A549 (cell line): Measurements from ENCODE around the gene TUBA3C. TPM values are rescaled to one million over a fixed set of nuclear protein-coding genes. Genes with fewer than 3 reads are reported as not detected.

Experiments
- ATAC-seq, 2 experiments: fragments of 200-7000 bp in 1 of 2; fragments of >200 bp in 1 of 2; cut with Nextera tagmentation in 1 of 2; cut with Tn5 transposase in 1 of 2; 3 replicates each; pipeline versions ENCODE4 v1.8.0 to v1.9.1; 2018 to 2020; ENCODE audit warnings: mild to moderate bottlenecking in 1 of 2, moderate library complexity in 1 of 2
- CTCF ChIA-PET: fragments of 300-600 bp; sonication (Branson Sonifier 250); formaldehyde crosslinking; extraction: SDS; loops from one replicate; lab custom pipeline; 2021; ENCODE audit warnings: antibody characterized with exemption, inconsistent platforms; lab: Yijun Ruan, JAX
- POLR2A ChIA-PET: fragments of 350-600 bp; formaldehyde crosslinking; extraction: SDS; loops from one replicate; lab custom pipeline; 2021; ENCODE audit warnings: antibody characterized with exemption, inconsistent platforms; lab: Yijun Ruan, JAX
- DNase-seq, 2 experiments: peaks; one replicate each; pipeline versions ENCODE4 v3.0.0 to v3.0.0-alpha.2; 2011 to 2016; ENCODE audit warnings: low read depth in 1 of 2, low spot score in 1 of 2
- FAIRE-seq: peaks from 2 replicates; lab custom pipeline; 2011; peaks lifted over from hg19 to GRCh38; lab: Jason Lieb, UNC
- H3K27ac ChIP-seq, 2 experiments: fragments of >200 bp; sonication (Bioruptor Twin); formaldehyde crosslinking; 3 replicates each; pipeline ENCODE4 v1.5.1; 2016 to 2017
- H3K4me1 ChIP-seq: fragments of >200 bp; sonication (Bioruptor Twin); formaldehyde crosslinking; 3 replicates; pipeline ENCODE4 v1.6.1; 2016
- H3K4me2 ChIP-seq: fragments of >200 bp; sonication (Bioruptor Twin); formaldehyde crosslinking; 3 replicates; pipeline ENCODE4 v1.6.1; 2016
- H3K4me3 ChIP-seq: fragments of >200 bp; sonication (Bioruptor Twin); formaldehyde crosslinking; 3 replicates; pipeline ENCODE4 v1.5.1; 2016
- H3K9me3 ChIP-seq: fragments of >200 bp; sonication (Bioruptor Twin); formaldehyde crosslinking; 3 replicates; pipeline ENCODE4 v1.6.1; 2016
- BHLHE40 ChIP-seq: IDR thresholded peaks from 2 replicates; pipeline ENCODE4 v1.6.1; 2012; ENCODE audit warnings: low read depth, low read length, inconsistent platforms
- CEBPB ChIP-seq, 2 experiments: fragments of >200 bp in 1 of 2; sonication (Bioruptor Twin) in 1 of 2; formaldehyde crosslinking in 1 of 2; IDR thresholded peaks; 2 replicates each; pipeline ENCODE4 v1.6.1; 2012 to 2016
- CHD4 ChIP-seq: fragments of 200-600 bp; sonication (generic); IDR thresholded peaks from 2 replicates; pipeline ENCODE4 v1.6.1; 2016; ENCODE audit warnings: antibody characterized with exemption, mild to moderate bottlenecking, borderline replicate concordance
- EHMT2 ChIP-seq: fragments of 200-600 bp; sonication (generic); IDR thresholded peaks from 2 replicates; pipeline ENCODE4 v1.6.1; 2016; ENCODE audit warnings: antibody characterized with exemption, low read depth, mild to moderate bottlenecking, moderate library complexity
- FOSL2 ChIP-seq, 2 experiments: fragments of 450-650 bp in 1 of 2; fragments of >200 bp in 1 of 2; sonication (Bioruptor Twin) in 1 of 2; formaldehyde crosslinking; IDR thresholded peaks; 2 replicates each; pipeline versions ENCODE4 v1.5.0 to v1.6.1; 2016 to 2020; ENCODE audit warnings: mild to moderate bottlenecking in 1 of 2, moderate library complexity in 1 of 2
- GATA3 ChIP-seq: IDR thresholded peaks from 2 replicates; pipeline ENCODE4 v1.6.1; 2012; ENCODE audit warnings: borderline replicate concordance
- HDAC2 ChIP-seq: fragments of 200-600 bp; sonication (generic); IDR thresholded peaks from 2 replicates; pipeline ENCODE4 v1.6.1; 2016
- HEYL ChIP-seq: fragments of 250-450 bp; sonication (Bioruptor Pico); IDR thresholded peaks from 2 replicates; pipeline ENCODE4 v1.8.0; 2021; ENCODE audit warnings: mild to moderate bottlenecking, moderate library complexity
- HOXB13 ChIP-seq: fragments of 250-450 bp; sonication (Bioruptor Pico); IDR thresholded peaks from 2 replicates; pipeline ENCODE4 v1.5.0; 2020; ENCODE audit warnings: low read depth, mild to moderate bottlenecking, moderate library complexity
- JUN ChIP-seq, 2 experiments: fragments of >200 bp; sonication (Bioruptor Twin); formaldehyde crosslinking; IDR thresholded peaks; 2 replicates in 1 of 2; 3 replicates in 1 of 2; pipeline ENCODE4 v1.6.1; 2016 to 2017
- MAZ ChIP-seq: fragments of 150-350 bp; IDR thresholded peaks from 2 replicates; pipeline ENCODE4 v1.6.1; 2014; ENCODE audit warnings: antibody characterized with exemption, low read depth, low read length, borderline replicate concordance
- NPAS2 ChIP-seq: fragments of 250-450 bp; sonication (Bioruptor Pico); IDR thresholded peaks from 2 replicates; pipeline ENCODE4 v1.8.0; 2022; ENCODE audit warnings: mild to moderate bottlenecking, moderate library complexity, borderline replicate concordance
- PHF8 ChIP-seq: fragments of 200-600 bp; sonication (generic); IDR thresholded peaks from 2 replicates; pipeline ENCODE4 v1.6.1; 2016; ENCODE audit warnings: low read depth, mild to moderate bottlenecking, antibody characterized with exemption, moderate library complexity, borderline replicate concordance
- RAD21 ChIP-seq, 2 experiments: fragments of >200 bp in 1 of 2; sonication (Bioruptor Twin) in 1 of 2; formaldehyde crosslinking in 1 of 2; IDR thresholded peaks in 1 of 2; conservative IDR thresholded peaks in 1 of 2; 2 replicates in 1 of 2; 3 replicates in 1 of 2; pipeline ENCODE4 v1.6.1; 2012 to 2018; ENCODE audit warnings: inconsistent platforms in 1 of 2
- RFX5 ChIP-seq: fragments of 450-650 bp; IDR thresholded peaks from 2 replicates; pipeline ENCODE4 v1.7.1; 2014; ENCODE audit warnings: antibody characterized with exemption, mild to moderate bottlenecking, moderate library complexity
- RNF2 ChIP-seq: fragments of 200-600 bp; sonication (generic); IDR thresholded peaks from 2 replicates; pipeline ENCODE4 v1.6.1; 2016; ENCODE audit warnings: low read depth, mild to moderate bottlenecking, antibody characterized with exemption, moderate library complexity, borderline replicate concordance
- SREBF2 ChIP-seq: fragments of 450-650 bp; IDR thresholded peaks from 2 replicates; pipeline ENCODE4 v1.6.1; 2014; ENCODE audit warnings: mild to moderate bottlenecking, moderate library complexity
- TFCP2L1 ChIP-seq: fragments of 250-450 bp; sonication (Bioruptor Pico); IDR thresholded peaks from 2 replicates; pipeline ENCODE4 v1.5.0; 2021; ENCODE audit warnings: mild to moderate bottlenecking
- ZFP36 ChIP-seq: fragments of 450-650 bp; IDR thresholded peaks from 2 replicates; pipeline ENCODE4 v1.6.1; 2014; ENCODE audit warnings: borderline replicate concordance; ENCODE audit not compliant: partially characterized antibody
- ZNF302 ChIP-seq: fragments of 250-450 bp; sonication (Bioruptor Pico); IDR thresholded peaks from 2 replicates; pipeline ENCODE4 v1.9.0; 2021; ENCODE audit warnings: inconsistent platforms, mild to moderate bottlenecking, moderate library complexity
- ZSCAN20 ChIP-seq: fragments of 250-450 bp; sonication (Bioruptor Pico); IDR thresholded peaks from 2 replicates; pipeline ENCODE4 v1.8.0; 2022; ENCODE audit warnings: mild to moderate bottlenecking, moderate library complexity
- WGBS: methylation state at CpG from one replicate; pipeline ENCODE4 v1.1.6; 2017; ENCODE audit errors: missing lambda C conversion rate; 5-methylcytosine and 5-hydroxymethylcytosine counted together
- polyA plus RNA-seq, 4 experiments: library from polyadenylated mRNA; depleted of rRNA in 3 of 4; stranded (reverse); fragments of >200 nt; fragmentation: RNase III in 1 of 4; extraction: RNeasy Plus Mini Kit Qiagen cat#74134 plus additional on column Dnase treatment in 1 of 4; gene quantifications; 2 replicates in 3 of 4; 3 replicates in 1 of 4; pipeline ENCODE4 v1.2.3, GENCODE V29; 2011 to 2017
- TF ChIP-seq, protein P1 (sequence below): fragments of 250-450 bp; sonication (Bioruptor Pico); IDR thresholded peaks from 2 replicates; pipeline ENCODE4 v1.5.0; 2020; ENCODE audit warnings: low read depth, mild to moderate bottlenecking, moderate library complexity
- TF ChIP-seq, protein P2 (sequence below): IDR thresholded peaks from 2 replicates; pipeline ENCODE4 v1.6.1; 2012; ENCODE audit warnings: low read depth, borderline replicate concordance
- TF ChIP-seq, protein P3 (sequence below): fragments of 150-350 bp; IDR thresholded peaks from 2 replicates; pipeline ENCODE4 v1.6.1; 2014; ENCODE audit warnings: low read depth, mild to moderate bottlenecking, low read length
- TF ChIP-seq, protein P4 (sequence below): IDR thresholded peaks from 2 replicates; pipeline ENCODE4 v1.6.1; 2012
- TF ChIP-seq, protein P5 (sequence below): fragments of 250-450 bp; sonication (Bioruptor Pico); IDR thresholded peaks from 2 replicates; pipeline ENCODE4 v1.5.0; 2021; ENCODE audit warnings: mild to moderate bottlenecking, moderate library complexity, borderline replicate concordance

The TUBA3C gene
- polyA plus RNA-seq, 2 of the 4 experiments (the other 2 are of a cell fraction), result not detected

DNA sequence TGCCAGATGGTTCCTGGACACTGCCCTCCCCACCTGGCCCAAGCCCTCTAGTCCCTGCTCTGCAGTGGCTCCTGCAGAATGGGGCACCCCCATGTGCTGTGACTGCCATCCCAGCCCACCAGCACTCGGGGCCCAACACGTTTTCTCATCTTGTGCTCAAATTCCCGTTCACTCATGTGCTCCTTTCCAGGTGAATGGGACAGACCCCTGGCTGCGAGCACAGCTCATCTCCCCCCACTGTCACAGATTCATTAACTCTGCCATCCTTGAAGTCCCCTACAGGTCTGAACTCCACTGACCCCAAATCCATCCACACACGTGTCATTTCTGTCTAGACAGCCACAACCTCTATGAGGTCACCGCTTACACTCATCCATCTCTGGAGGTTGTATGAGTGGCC lies 23.6 kb downstream of the TUBA3C start (continued):
- no peak for TF ChIP-seq CHD4
- TF ChIP-seq RNF2, result no peak
- TF ChIP-seq, protein P1, sequence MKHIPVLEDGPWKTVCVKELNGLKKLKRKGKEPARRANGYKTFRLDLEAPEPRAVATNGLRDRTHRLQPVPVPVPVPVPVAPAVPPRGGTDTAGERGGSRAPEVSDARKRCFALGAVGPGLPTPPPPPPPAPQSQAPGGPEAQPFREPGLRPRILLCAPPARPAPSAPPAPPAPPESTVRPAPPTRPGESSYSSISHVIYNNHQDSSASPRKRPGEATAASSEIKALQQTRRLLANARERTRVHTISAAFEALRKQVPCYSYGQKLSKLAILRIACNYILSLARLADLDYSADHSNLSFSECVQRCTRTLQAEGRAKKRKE (CRISPR knock-in tag), result no peak
- TF ChIP-seq FOSL2 (IDR thresholded peaks at IDR 0.05), result no peak
- no peak for TF ChIP-seq FOSL2 (CRISPR knock-in tag; IDR thresholded peaks at IDR 0.05)
- TF ChIP-seq, all 56 proteins: peak for 0

DNA sequence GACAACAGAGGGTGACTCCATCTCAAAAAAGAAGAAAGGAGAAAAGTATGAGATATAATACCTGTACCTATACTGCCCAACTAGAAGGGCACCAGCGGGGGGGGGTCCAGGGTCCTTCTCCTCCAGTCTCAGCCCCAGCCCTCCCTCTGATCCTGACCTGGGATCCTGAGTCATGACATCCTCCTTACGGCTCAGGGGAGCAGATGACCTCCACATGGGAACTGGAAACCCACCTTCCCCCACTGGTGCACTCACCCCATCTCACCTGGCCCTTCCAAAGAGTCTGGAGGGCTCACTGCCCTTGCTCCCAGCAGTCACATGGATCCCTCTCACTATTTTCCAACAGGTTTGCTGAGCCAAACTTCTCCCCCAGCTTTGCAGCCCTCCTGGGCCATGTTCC lies 24.2 kb downstream of the TUBA3C start:
- WGBS, result 0% methylated on average over 1 of the region's 2 CpGs
- H3K4me2 ChIP-seq, result no peak overlapping the region
- H3K4me1 ChIP-seq, result no peaks in the 10 kb centered on the region
- ChIA-PET CTCF (no interaction called here), POLR2A (no interaction called here)
- H3K4me3 ChIP-seq, result no peak overlapping the region
- DNase-seq (no peak), ATAC-seq (no peak), FAIRE-seq (no peak)
- H3K9me3 ChIP-seq, result no peaks in the 10 kb centered on the region
- H3K27ac ChIP-seq, result no peak overlapping the region
- TF ChIP-seq ZSCAN20 (CRISPR knock-in tag) (no peak), RNF2 (no peak), CHD4 (no peak), EHMT2 (no peak), ZNF302 (CRISPR knock-in tag) (no peak), RFX5 (no peak), JUN (IDR thresholded peaks at IDR 0.05) (no peak), HDAC2 (no peak), HEYL (no peak), PHF8 (no peak), BHLHE40 (no peak), HOXB13 (CRISPR knock-in tag) (no peak), SREBF2 (no peak), MAZ (no peak)
- TF ChIP-seq, protein P2, sequence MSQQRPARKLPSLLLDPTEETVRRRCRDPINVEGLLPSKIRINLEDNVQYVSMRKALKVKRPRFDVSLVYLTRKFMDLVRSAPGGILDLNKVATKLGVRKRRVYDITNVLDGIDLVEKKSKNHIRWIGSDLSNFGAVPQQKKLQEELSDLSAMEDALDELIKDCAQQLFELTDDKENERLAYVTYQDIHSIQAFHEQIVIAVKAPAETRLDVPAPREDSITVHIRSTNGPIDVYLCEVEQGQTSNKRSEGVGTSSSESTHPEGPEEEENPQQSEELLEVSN, result no peak
- TF ChIP-seq, protein P3, sequence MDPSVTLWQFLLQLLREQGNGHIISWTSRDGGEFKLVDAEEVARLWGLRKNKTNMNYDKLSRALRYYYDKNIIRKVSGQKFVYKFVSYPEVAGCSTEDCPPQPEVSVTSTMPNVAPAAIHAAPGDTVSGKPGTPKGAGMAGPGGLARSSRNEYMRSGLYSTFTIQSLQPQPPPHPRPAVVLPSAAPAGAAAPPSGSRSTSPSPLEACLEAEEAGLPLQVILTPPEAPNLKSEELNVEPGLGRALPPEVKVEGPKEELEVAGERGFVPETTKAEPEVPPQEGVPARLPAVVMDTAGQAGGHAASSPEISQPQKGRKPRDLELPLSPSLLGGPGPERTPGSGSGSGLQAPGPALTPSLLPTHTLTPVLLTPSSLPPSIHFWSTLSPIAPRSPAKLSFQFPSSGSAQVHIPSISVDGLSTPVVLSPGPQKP, result no peak
- TF ChIP-seq, protein P4, sequence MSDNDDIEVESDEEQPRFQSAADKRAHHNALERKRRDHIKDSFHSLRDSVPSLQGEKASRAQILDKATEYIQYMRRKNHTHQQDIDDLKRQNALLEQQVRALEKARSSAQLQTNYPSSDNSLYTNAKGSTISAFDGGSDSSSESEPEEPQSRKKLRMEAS, result no peak

DNA sequence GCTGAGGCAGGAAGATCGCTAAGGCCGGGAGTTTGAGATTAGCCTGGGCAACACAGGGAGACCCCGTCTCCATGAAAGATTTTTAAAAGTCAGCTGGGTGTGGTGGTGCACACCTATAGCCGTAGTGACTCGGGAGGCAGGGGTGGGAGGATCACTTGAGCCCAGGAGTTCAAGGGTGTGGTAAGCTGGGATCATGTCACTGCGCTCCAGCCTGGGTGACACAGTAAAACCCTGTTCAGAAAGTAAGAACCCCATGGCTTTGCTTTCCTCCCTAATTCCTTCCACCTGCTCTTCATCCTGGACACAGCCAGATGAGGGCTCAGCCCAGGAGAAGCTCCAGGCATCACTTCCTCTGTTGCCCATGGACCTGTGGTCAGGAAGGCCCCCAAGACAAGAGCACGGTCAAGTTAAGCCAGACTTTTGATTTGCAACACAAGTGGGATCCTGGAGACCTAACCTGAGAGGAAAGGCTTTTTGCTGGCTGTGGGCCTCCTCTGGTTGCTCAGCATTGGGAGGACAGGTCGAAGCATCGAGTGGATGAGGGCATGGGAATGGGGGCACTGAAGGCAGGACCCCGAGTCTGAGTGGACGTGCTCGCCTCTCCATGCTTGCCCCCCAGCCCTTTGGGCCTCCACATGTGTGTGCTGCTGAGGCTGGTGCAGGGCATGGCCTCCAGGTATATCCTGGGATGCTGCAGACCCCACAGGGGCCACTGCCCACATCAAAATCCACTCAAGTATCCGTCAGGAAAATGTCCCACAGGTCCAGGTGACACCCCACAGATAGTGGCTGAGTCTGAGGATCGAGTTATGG lies 25.4 kb downstream of the TUBA3C start:
- no peaks in the 10 kb centered on the region for H3K4me1 ChIP-seq
- ChIA-PET CTCF (no interaction called here), POLR2A (no interaction called here)
- no peak for DNase-seq
- H3K9me3 ChIP-seq, result no peaks in the 10 kb centered on the region
- H3K4me3 ChIP-seq, result no peak overlapping the region
- H3K4me2 ChIP-seq, result no peak overlapping the region
- no peak for ATAC-seq
- FAIRE-seq, result no peak
- WGBS, result 34% methylated on average over 8 of the region's 14 CpGs
- H3K27ac ChIP-seq, result no peak overlapping the region
- TF ChIP-seq RFX5 (no peak), RAD21 (conservative IDR thresholded peaks at IDR 0.05 in 1 of 2, IDR thresholded peaks at IDR 0.05 in 1 of 2) (no peak), RNF2 (no peak), NPAS2 (no peak), ZFP36 (no peak), CEBPB (IDR thresholded peaks at IDR 0.05) (no peak), MAZ (no peak), GATA3 (no peak), TFCP2L1 (no peak), CHD4 (no peak)
- TF ChIP-seq, protein P3, result no peak
- TF ChIP-seq, protein P5, sequence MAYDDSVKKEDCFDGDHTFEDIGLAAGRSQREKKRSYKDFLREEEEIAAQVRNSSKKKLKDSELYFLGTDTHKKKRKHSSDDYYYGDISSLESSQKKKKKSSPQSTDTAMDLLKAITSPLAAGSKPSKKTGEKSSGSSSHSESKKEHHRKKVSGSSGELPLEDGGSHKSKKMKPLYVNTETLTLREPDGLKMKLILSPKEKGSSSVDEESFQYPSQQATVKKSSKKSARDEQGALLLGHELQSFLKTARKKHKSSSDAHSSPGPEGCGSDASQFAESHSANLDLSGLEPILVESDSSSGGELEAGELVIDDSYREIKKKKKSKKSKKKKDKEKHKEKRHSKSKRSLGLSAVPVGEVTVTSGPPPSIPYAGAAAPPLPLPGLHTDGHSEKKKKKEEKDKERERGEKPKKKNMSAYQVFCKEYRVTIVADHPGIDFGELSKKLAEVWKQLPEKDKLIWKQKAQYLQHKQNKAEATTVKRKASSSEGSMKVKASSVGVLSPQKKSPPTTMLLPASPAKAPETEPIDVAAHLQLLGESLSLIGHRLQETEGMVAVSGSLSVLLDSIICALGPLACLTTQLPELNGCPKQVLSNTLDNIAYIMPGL (CRISPR knock-in tag), result no peak
- TF ChIP-seq, protein P2, result no peak
